ENCODE measurements around the gene ASTN2.
"Not testable (repeated sequence)": the region's sequence is repeated elsewhere in the genome, so short reads cannot be mapped to it uniquely, and the experiment has no call there.

The ASTN2 gene

DNA sequence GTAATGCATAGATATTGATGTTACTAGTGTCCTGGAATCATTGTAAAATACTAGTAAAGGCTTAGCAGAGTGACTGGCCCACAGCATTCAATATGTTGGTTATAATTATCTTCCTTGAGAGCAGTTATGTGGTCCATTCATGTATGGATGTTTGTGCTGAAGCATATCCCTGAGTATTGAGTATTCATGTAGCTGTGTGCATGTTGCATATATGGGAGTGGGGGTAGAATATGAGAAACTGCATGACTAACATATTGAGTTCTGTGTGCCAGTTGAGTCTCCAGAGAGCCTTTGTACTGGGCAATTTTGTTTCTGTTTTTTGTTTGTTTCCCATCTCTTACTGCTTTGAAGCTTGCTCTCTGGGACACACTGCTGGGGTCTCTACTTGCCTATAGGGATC, 950.4 kb downstream of the ASTN2 start:
- TF ChIP-seq, protein P1, sequence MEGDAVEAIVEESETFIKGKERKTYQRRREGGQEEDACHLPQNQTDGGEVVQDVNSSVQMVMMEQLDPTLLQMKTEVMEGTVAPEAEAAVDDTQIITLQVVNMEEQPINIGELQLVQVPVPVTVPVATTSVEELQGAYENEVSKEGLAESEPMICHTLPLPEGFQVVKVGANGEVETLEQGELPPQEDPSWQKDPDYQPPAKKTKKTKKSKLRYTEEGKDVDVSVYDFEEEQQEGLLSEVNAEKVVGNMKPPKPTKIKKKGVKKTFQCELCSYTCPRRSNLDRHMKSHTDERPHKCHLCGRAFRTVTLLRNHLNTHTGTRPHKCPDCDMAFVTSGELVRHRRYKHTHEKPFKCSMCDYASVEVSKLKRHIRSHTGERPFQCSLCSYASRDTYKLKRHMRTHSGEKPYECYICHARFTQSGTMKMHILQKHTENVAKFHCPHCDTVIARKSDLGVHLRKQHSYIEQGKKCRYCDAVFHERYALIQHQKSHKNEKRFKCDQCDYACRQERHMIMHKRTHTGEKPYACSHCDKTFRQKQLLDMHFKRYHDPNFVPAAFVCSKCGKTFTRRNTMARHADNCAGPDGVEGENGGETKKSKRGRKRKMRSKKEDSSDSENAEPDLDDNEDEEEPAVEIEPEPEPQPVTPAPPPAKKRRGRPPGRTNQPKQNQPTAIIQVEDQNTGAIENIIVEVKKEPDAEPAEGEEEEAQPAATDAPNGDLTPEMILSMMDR (IDR thresholded peaks at IDR 0.05; ENCODE audit: low read depth, low read length, missing control alignments), result no peak
- H3K4me3 ChIP-seq (ENCODE audit: low read depth, low read length), result no peak overlapping the region
- no peak for DNase-seq (ENCODE audit: low read depth)

DNA sequence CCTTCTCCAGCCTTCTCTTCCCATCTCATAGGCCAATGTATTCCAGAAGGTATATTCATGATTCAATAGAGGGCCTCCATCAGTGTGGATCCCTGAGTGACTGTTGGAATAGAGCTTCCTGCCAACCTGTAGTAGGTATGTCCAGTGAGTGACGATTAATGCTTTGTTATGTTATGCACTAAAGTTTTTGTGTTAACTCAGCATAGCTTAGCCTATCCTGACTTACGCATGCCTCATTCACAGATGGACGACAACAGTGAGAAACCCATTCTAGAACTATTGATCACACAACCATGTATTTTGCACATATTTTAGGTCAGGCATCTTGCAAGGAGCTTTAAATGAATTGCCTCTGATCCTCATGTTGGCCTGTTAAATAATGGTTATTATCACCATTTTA, 953.2 kb downstream of the ASTN2 start:
- TF ChIP-seq, protein P1 (IDR thresholded peaks at IDR 0.05; ENCODE audit: low read depth, low read length, missing control alignments), result no peak
- no peak overlapping the region for H3K4me3 ChIP-seq (ENCODE audit: low read depth, low read length)
- no peak for DNase-seq (ENCODE audit: low read depth)

DNA sequence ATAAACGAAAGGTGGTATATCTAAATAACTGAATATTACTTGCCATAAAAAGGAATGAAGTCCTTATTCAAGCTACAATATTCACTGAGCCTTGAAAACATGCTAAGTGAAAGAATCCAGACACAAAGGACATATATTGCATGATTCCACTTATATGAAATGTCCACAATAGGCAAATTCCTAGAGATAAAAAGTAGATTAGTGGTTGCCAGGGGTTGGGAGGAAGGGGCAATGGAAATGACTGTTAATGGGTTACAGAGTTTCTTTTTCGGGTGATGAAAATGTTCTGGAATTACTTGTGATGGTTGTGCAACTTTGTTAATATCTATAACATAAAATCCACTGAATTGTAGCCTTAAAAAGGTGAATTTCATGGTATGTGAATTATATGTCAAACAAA, 954.8 kb downstream of the ASTN2 start:
- TF ChIP-seq, protein P1 (IDR thresholded peaks at IDR 0.05; ENCODE audit: low read depth, low read length, missing control alignments), result no peak
- no peak for DNase-seq (ENCODE audit: low read depth)
- H3K4me3 ChIP-seq (ENCODE audit: low read depth, low read length), result no peak overlapping the region

DNA sequence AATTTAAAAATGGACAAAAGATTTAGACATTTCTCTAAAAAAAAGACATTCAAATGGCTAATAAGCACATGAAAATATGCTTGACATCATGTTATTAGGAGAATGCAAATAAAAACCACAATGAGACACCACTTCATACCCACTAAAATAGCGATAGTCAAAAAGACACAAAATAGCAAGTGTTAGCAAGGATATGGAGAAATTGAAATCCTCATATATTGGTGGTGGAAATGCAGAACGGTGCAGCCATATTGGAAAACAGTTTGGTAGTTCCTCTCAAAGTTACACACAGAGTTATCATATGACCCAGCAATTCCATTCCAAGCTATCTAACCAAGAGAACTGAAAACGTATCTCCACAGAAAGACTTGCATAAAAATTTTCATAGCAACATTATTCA, 955.3 kb downstream of the ASTN2 start:
- DNase-seq (ENCODE audit: low read depth), result no peak
- TF ChIP-seq, protein P1 (IDR thresholded peaks at IDR 0.05; ENCODE audit: low read depth, low read length, missing control alignments), result no peak
- no peak overlapping the region for H3K4me3 ChIP-seq (ENCODE audit: low read depth, low read length)

DNA sequence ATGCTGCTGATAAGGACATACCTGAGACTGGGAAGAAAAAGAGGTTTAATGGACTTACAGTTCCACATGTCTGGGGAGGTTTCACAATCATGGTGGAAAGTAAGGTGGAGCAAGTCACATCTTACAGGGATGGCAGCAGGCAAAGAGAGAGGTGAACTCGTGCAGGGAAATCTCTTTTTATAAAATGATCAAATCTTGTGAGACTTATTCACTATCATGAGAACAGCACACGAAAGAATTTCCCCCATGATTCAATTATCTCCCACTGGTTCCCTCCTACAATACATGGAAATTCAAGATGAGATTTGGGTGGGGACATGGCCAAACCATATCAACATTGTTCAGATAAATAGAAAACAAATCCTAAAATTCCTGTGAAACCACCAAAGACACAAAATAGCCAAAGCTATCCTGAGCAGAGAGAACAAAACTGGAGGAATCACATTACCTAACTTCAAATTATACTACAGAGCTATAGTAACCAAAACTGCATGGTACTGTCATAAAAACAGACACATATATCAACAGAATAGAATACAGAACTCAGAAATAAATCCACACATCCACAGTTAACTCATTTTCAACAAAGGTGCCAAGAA, 958.3 kb downstream of the ASTN2 start:
- H3K4me3 ChIP-seq (ENCODE audit: low read depth, low read length), result no peak overlapping the region
- DNase-seq (ENCODE audit: low read depth), result no peak
- TF ChIP-seq, protein P1 (IDR thresholded peaks at IDR 0.05; ENCODE audit: low read depth, low read length, missing control alignments), result no peak

DNA sequence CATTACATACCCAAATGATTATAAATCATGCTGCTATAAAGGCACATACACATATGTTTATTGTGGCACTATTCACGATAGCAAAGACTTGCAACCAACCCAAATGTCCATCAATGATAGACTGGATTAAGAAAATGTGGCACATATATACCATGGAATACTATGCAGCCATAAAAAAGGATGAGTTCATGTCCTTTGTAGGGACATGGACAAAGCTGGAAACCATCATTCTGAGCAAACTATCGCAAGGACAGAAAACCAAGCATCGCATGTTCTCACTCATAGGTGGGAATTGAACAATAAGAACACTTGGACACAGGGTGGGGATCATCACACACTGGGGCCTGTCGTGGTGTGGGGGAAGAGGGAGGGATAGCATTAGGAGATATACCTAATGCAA, 960.3 kb downstream of the ASTN2 start:
- DNase-seq (ENCODE audit: low read depth); H3K4me3 ChIP-seq (ENCODE audit: low read depth, low read length): not testable (repeated sequence)

DNA sequence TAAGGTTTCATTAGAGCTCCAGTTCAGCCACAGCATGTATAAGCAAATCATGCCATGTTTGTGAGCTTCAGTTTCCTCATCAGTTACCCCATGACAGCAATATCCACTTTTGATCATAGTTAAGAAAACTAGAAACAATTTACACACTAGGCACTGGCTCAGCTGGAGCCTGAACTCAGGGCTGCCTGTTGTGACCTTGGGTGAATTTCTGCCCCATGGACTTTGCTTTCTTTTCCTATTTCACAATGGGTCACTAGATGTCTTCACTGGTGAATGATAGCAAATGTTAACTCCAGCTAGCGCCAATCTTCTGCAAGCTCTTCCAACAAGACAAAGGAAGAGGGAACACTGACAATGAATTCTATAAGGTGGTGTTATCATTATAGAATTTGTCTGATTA, 961.1 kb downstream of the ASTN2 start:
- H3K4me3 ChIP-seq (ENCODE audit: low read depth, low read length), result no peak overlapping the region
- TF ChIP-seq, protein P1 (IDR thresholded peaks at IDR 0.05; ENCODE audit: low read depth, low read length, missing control alignments), result no peak
- no peak for DNase-seq (ENCODE audit: low read depth)

Measured in GM12864 (cell line).